BE2C (cell line): ENCODE measurements around the gene LTO1.

Source experiments
- DNase-seq: peaks from one replicate; pipeline ENCODE4 v3.0.0-alpha.2; 2020
- H3K27me3 ChIP-seq: fragments of 250-450 bp; sonication (Bioruptor Pico); 2 replicates; pipeline ENCODE4 v1.5.1; 2020; ENCODE audit warnings: mild to moderate bottlenecking
- H3K36me3 ChIP-seq: fragments of 250-450 bp; sonication (Bioruptor Pico); 2 replicates; pipeline ENCODE4 v1.5.1; 2020; ENCODE audit warnings: mild to moderate bottlenecking
- H3K4me1 ChIP-seq: fragments of 250-450 bp; sonication (Bioruptor Pico); 2 replicates; pipeline ENCODE4 v1.5.1; 2020
- H3K4me3 ChIP-seq: 2 replicates; pipeline ENCODE4 v1.5.1; 2011; ENCODE audit warnings: low read depth, low read length
- H3K9me3 ChIP-seq: fragments of 250-450 bp; sonication (Bioruptor Pico); 2 replicates; pipeline ENCODE4 v1.5.1; 2020
- TF ChIP-seq, protein P1 (sequence below): IDR thresholded peaks from 2 replicates; pipeline ENCODE4 v1.5.1; 2012; ENCODE audit warnings: mild to moderate bottlenecking, low read depth, low read length

Gene LTO1

DNA sequence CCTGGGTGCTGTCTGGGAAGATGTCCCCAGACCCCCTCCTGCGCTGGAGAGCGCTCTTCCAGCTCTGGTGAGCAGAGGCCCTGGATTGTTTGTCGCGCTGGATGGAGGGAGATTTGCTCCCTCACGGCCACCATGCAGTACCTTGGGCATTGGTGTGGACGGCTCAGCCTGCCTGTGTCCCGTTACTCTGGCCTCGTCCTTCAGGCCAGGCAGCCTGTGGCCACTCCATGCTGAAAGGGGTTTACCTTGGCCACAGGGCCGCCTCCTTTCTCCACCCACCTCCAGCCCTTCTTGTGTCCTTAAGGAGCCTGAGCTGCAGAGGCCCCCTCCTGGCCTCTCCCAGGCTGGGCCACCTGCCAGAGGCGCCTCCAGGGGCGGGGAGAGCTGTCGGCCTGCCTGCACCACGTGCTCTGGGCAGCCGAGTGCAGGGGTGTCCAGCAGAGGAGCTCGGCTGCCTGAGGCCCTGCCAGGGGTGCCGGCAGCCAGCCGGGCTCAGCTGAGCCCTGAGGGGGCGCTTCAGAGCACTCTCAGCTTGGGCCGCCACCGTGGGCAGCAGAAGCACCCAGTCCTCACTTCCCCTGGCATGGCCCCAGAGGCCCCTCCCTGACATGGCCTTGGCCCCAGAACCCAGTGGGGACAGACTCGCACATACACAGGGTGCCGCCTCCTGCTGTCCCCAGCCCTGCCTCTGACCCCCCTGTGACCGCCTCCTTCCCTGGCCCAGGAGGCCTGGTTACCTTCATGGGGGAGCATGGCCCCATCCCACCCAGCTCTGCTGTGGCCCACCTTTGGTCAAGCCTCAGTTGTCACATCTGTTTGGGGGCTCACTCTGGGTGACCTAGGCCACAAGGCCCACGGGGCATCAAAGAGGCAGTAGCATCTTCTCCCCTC lies 30.8 kb downstream of the LTO1 start:
- Histone ChIP-seq H3K4me1 (peaks cover 32% of the 10 kb centered on the region), H3K27me3 (no peaks in the 10 kb centered on the region), H3K4me3 (peak overlapping the region; percentile 95), H3K9me3 (no peaks in the 10 kb centered on the region), H3K36me3 (peaks cover 79% of the 10 kb centered on the region)
- peak; percentile 85 for DNase-seq
- TF ChIP-seq, protein P1, sequence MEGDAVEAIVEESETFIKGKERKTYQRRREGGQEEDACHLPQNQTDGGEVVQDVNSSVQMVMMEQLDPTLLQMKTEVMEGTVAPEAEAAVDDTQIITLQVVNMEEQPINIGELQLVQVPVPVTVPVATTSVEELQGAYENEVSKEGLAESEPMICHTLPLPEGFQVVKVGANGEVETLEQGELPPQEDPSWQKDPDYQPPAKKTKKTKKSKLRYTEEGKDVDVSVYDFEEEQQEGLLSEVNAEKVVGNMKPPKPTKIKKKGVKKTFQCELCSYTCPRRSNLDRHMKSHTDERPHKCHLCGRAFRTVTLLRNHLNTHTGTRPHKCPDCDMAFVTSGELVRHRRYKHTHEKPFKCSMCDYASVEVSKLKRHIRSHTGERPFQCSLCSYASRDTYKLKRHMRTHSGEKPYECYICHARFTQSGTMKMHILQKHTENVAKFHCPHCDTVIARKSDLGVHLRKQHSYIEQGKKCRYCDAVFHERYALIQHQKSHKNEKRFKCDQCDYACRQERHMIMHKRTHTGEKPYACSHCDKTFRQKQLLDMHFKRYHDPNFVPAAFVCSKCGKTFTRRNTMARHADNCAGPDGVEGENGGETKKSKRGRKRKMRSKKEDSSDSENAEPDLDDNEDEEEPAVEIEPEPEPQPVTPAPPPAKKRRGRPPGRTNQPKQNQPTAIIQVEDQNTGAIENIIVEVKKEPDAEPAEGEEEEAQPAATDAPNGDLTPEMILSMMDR: peak; percentile 31

DNA sequence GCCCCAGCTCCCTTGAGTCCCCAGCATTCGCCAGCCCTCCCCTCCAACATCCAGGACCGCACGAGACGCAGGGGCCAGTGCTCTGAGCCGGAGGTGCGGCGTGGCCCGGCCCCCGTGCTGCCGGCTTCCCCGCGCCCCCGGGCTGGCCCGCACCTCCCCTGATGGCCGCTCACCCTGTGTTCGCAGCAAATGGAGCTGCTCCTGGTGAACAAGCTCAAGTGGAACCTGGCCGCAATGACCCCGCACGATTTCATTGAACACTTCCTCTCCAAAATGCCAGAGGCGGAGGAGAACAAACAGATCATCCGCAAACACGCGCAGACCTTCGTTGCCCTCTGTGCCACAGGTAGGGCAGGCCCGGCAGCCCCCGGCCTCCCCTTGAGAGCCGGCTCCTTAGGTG lies 31.5 kb downstream of the LTO1 start:
- no peak for DNase-seq
- H3K9me3 ChIP-seq: no peaks in the 10 kb centered on the region
- peak overlapping the region; percentile 95 for H3K4me3 ChIP-seq
- peaks cover 26% of the 10 kb centered on the region for H3K4me1 ChIP-seq
- H3K36me3 ChIP-seq: peaks cover 72% of the 10 kb centered on the region
- no peaks in the 10 kb centered on the region for H3K27me3 ChIP-seq
- TF ChIP-seq, protein P1: no peak

DNA sequence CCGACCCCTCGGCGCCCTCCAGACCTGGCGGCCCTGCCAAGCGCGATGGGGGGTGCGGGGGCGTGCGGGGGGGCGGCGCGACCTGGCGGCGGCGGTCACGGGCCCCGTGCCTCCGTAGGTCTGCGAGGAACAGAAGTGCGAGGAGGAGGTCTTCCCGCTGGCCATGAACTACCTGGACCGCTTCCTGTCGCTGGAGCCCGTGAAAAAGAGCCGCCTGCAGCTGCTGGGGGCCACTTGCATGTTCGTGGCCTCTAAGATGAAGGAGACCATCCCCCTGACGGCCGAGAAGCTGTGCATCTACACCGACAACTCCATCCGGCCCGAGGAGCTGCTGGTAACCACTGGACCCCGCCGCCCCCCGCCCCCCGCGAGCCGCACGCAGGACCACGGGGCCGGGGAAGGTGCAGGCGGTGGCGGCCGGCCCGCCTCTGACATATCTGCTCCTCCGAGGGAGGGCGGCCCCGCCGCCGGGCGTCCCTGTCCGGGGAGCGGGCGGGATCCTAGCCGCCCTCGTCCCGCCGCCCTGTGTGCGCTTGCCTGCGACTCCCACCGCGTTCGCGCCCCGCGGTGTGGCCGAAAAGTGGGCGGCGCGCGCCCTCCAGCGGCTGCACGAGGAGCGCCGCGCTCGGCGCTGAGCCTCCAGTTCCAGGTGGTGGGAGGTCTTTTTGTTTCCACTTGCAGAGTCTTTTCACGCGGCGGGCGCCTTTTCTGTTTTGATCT lies 32.1 kb downstream of the LTO1 start:
- DNase-seq: peak; percentile 89
- Histone ChIP-seq H3K36me3 (peaks cover 66% of the 10 kb centered on the region), H3K4me3 (peak overlapping the region; percentile 95), H3K9me3 (no peaks in the 10 kb centered on the region), H3K4me1 (peaks cover 20% of the 10 kb centered on the region), H3K27me3 (no peaks in the 10 kb centered on the region)
- TF ChIP-seq, protein P1: peak; percentile 72

DNA sequence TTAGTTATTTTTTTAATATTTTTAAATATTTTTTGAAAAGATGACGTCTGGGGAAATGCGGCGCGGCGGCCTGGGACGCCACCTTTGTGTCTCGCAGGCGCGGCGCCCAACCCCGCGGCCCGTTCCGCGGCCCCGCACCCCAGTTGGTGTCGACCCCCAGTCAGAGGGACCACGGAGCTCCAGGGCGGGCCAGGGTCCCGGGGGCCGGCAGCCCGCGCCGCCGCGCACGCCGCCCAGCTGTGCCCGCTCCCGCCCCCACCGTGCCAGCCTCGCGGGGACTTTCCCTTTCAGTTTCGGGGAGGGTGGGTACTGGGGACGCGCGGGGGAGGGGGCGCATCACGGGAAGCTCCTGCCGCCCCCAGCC lies 32.6 kb downstream of the LTO1 start:
- no peak for DNase-seq
- Histone ChIP-seq H3K36me3 (peaks cover 61% of the 10 kb centered on the region), H3K4me3 (peak overlapping the region; percentile 95), H3K27me3 (no peaks in the 10 kb centered on the region), H3K9me3 (no peaks in the 10 kb centered on the region), H3K4me1 (peaks cover 20% of the 10 kb centered on the region)
- TF ChIP-seq, protein P1: no peak

DNA sequence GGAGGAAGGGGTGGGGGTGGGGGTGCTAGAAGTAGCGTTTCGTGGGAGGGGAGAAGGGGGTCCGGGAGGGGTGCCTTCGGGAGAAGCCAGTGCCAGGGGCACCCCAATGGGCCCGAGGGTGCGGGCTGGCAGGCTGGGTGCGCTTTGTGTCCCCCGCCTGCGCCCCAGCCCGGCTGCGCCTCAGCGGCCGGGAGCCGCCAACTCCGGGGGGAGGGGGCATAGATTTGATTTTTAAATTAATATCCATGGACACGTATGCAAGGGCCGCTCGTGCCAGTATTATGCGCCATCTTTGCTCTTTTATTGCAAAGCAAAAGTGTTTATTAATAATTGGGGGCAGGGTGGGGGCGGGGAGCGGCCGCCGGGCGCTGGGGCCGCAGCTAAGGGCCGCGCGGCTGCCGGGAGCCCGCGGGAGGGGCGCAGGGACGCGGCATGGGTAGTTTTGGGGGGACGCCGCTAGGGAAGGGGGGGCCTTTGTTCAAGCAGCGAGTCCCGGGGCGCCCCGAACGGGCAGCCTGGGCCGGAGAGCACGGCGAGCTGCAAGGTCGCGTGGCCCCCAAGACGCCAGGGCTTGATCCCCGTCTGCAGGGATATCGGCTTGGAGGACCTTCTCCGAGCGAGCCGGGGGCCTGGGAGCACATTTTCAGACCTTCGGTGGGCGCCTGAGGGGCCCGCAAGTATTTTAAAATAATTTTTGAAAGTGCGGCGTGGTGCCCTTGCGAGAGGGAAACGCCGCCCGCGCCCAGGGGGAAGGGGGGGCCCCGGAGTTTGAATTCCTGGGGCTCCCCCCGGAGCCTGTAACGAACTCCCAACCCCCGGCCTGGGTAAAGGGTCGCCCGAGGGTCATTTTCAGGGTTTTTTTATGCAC lies 33.2 kb downstream of the LTO1 start:
- TF ChIP-seq, protein P1: no peak
- Histone ChIP-seq H3K36me3 (peaks cover 55% of the 10 kb centered on the region), H3K4me3 (peak overlapping the region; percentile 95), H3K9me3 (no peaks in the 10 kb centered on the region), H3K4me1 (peaks cover 20% of the 10 kb centered on the region), H3K27me3 (no peaks in the 10 kb centered on the region)
- no peak for DNase-seq
